Panc1 (cell line): Measurements from ENCODE around the gene CD300LF. TPM values are rescaled to one million over a fixed set of nuclear protein-coding genes. Genes with fewer than 3 reads are reported as not detected.

Source experiments
- ATAC-seq: fragments of 200-7000 bp; cut with Tn5 transposase; 2 replicates; pipeline ENCODE4 v1.9.1; 2020; ENCODE audit warnings: mild to moderate bottlenecking, moderate library complexity
- BruUV-seq: library from RNA; stranded (reverse); fragments of 400-500 nt; replicated peaks from 2 replicates; lab custom pipeline; 2021; lab: Mats Ljungman, UMichigan
- CTCF ChIA-PET: fragments of 300-600 bp; sonication (Branson Sonifier 250); formaldehyde crosslinking; loops from one replicate; lab custom pipeline; 2022; ENCODE audit warnings: antibody characterized with exemption; lab: Charles Lee
- POLR2A ChIA-PET: fragments of 300-600 bp; sonication (Branson Sonifier 250); formaldehyde crosslinking; loops from one replicate; lab custom pipeline; 2022; ENCODE audit warnings: antibody characterized with exemption; lab: Charles Lee
- DNase-seq: peaks from one replicate; pipeline ENCODE4 v3.0.0-alpha.2; 2010; ENCODE audit warnings: low read depth, low spot score
- H3K27ac ChIP-seq: 2 replicates; pipeline ENCODE4 v1.5.1; 2011; ENCODE audit warnings: mild to moderate bottlenecking, low read length, inconsistent platforms
- H3K27me3 ChIP-seq: fragments of 200-500 bp; sonication (Bioruptor generic); 2 replicates; pipeline ENCODE4 v1.6.0; 2014; ENCODE audit warnings: low read length, inconsistent platforms; ENCODE audit not compliant: control insufficient read depth, insufficient read depth
- H3K36me3 ChIP-seq: fragments of 200-500 bp; sonication (Bioruptor generic); 2 replicates; pipeline ENCODE4 v1.5.1; 2014; ENCODE audit warnings: inconsistent platforms, mild to moderate bottlenecking, low read length, moderate library complexity; ENCODE audit not compliant: control insufficient read depth, insufficient read depth
- H3K4me1 ChIP-seq: 2 replicates; pipeline ENCODE4 v1.5.1; 2011; ENCODE audit warnings: inconsistent platforms, mild to moderate bottlenecking, low read length, moderate library complexity; ENCODE audit not compliant: control insufficient read depth, insufficient read depth
- H3K4me3 ChIP-seq, 2 experiments: 2 replicates each; pipeline ENCODE4 v1.5.1; 2011 to 2012; ENCODE audit warnings: low read depth in 2 of 2, low read length in 2 of 2, mild to moderate bottlenecking in 2 of 2, inconsistent platforms in 1 of 2, moderate library complexity in 1 of 2
- H3K9me3 ChIP-seq: fragments of 200-500 bp; sonication (Bioruptor generic); 2 replicates; pipeline ENCODE4 v1.5.1; 2014; ENCODE audit warnings: low read depth, mild to moderate bottlenecking, inconsistent platforms, low read length, moderate library complexity; ENCODE audit not compliant: control insufficient read depth, insufficient read depth
- CTCF ChIP-seq: fragments of 450-650 bp; IDR thresholded peaks from 2 replicates; pipeline ENCODE4 v1.5.1; 2017; ENCODE audit warnings: mild to moderate bottlenecking
- POLR2AphosphoS5 ChIP-seq: IDR thresholded peaks from 2 replicates; pipeline ENCODE4 v1.6.1; 2012; ENCODE audit warnings: mild to moderate bottlenecking, low read depth, low read length, moderate library complexity
- SIN3A ChIP-seq: IDR thresholded peaks from 2 replicates; pipeline ENCODE4 v1.6.1; 2012; ENCODE audit warnings: low read depth, mild to moderate bottlenecking, low read length, moderate library complexity, borderline replicate concordance; ENCODE audit not compliant: insufficient read depth
- TCF7L2 ChIP-seq: IDR thresholded peaks from 2 replicates; pipeline ENCODE4 v1.6.1; 2011; ENCODE audit warnings: mild to moderate bottlenecking, low read depth, low read length, inconsistent platforms
- in situ Hi-C: cut with HindIII; loops from 2 replicates; pipeline ENCODE4 v1.10.0; 2016; ENCODE audit warnings: low sequenced_read_pairs, low pct_unique_long_range_greater_than_20kb
- intact Hi-C: fragments of 100-400 bp; cut with micrococcal nuclease; formaldehyde crosslinking; loops from one replicate; pipeline ENCODE4 v1.10.0; 2022; ENCODE audit not compliant: unreplicated experiment
- total RNA-seq: library from RNA; stranded (reverse); gene quantifications from one replicate; pipeline ENCODE4 v1.2.1, GENCODE V29; 2021; ENCODE audit not compliant: unreplicated experiment
- TF ChIP-seq, protein P1 (sequence below), 2 experiments: IDR thresholded peaks; 2 replicates each; pipeline ENCODE4 v1.6.1; 2011 to 2012; ENCODE audit warnings: low read depth in 2 of 2, control low read depth in 1 of 2, low read length in 1 of 2, mild to moderate bottlenecking in 1 of 2, moderate library complexity in 1 of 2; ENCODE audit not compliant: insufficient read depth in 1 of 2

The CD300LF gene
- total RNA-seq, 1 experiment from 2014 or later, result not detected

DNA sequence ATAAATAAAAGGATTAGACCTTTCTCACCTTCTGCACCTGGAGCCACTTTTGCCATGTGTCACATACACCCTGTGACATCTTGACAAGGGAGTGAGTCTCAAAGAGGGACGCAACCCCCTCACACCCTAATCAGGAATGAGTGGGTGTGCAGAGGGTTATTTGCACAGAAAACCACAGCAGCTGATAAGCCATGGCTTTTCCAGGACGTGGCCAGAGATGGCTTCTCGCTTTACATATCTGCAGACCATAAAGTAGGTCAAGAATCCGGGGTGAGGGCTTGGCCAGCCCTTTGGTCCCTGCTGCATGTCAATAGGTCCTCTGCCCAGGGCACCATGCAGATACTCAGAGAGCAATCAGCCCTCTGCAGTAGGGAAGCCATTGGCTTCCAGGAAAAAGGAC, 2.4 kb upstream of the CD300LF start:
- POLR2A ChIA-PET, result no interaction called here
- CTCF ChIA-PET, result interaction anchor here (1.0 kb wide), 1 partner anchor 23 kb away, joined by 3 read pairs; no protein-coding TSS in a partner anchor

GRCh38 chr17:74713171-74713755, 540 bp upstream of the CD300LF start:
- no peak overlapping the region for H3K4me3 ChIP-seq
- in situ Hi-C loops (no loop called here), intact Hi-C loops (no loop called here)
- CTCF ChIA-PET, result interaction anchor here (0.7 kb wide), 1 partner anchor 66 kb away, joined by 3 read pairs; no protein-coding TSS in a partner anchor
- no peak for DNase-seq
- POLR2A ChIA-PET, result no interaction called here
- no peaks in the 10 kb centered on the region for H3K36me3 ChIP-seq
- BruUV-seq, result no TSS peak
- no peaks in the 10 kb centered on the region for H3K4me1 ChIP-seq
- no peaks in the 10 kb centered on the region for H3K27me3 ChIP-seq
- no peak for ATAC-seq
- no peak for TF ChIP-seq SIN3A
- no peak for TF ChIP-seq TCF7L2
- TF ChIP-seq CTCF, result no peak
- no peaks in the 10 kb centered on the region for H3K9me3 ChIP-seq
- no peak overlapping the region for H3K27ac ChIP-seq

More for the DNA sequence above, 2.4 kb upstream of the CD300LF start:
- no peak overlapping the region for H3K4me3 ChIP-seq
- DNase-seq (no peak), ATAC-seq (peak; percentile 74)
- in situ Hi-C loops (no loop called here), intact Hi-C loops (no loop called here)
- no peak for TF ChIP-seq POLR2AphosphoS5
- peak; percentile 58 for TF ChIP-seq TCF7L2
- no peaks in the 10 kb centered on the region for H3K36me3 ChIP-seq
- H3K9me3 ChIP-seq, result no peaks in the 10 kb centered on the region
- 0 out of 2 replicates have a peak, but pooled peaks cover 3% of the 10 kb centered on the region for H3K27me3 ChIP-seq
- no peak overlapping the region for H3K27ac ChIP-seq
- H3K4me1 ChIP-seq, result no peaks in the 10 kb centered on the region
- BruUV-seq, result no TSS peak

- in situ Hi-C loops, result no loop called here
Measured at GRCh38 chr17:74712301-74712700, 422 bp downstream of the CD300LF start.

More at GRCh38 chr17:74712301-74712700, 422 bp downstream of the CD300LF start:
- BruUV-seq, result no TSS peak
- CTCF ChIA-PET, result no interaction called here
- POLR2A ChIA-PET, result no interaction called here
- Histone ChIP-seq H3K4me3 (no peak overlapping the region), H3K9me3 (no peaks in the 10 kb centered on the region), H3K27ac (no peak overlapping the region), H3K27me3 (no peaks in the 10 kb centered on the region), H3K4me1 (no peaks in the 10 kb centered on the region), H3K36me3 (no peaks in the 10 kb centered on the region)
- intact Hi-C loops, result no loop called here
- TF ChIP-seq, protein P1, sequence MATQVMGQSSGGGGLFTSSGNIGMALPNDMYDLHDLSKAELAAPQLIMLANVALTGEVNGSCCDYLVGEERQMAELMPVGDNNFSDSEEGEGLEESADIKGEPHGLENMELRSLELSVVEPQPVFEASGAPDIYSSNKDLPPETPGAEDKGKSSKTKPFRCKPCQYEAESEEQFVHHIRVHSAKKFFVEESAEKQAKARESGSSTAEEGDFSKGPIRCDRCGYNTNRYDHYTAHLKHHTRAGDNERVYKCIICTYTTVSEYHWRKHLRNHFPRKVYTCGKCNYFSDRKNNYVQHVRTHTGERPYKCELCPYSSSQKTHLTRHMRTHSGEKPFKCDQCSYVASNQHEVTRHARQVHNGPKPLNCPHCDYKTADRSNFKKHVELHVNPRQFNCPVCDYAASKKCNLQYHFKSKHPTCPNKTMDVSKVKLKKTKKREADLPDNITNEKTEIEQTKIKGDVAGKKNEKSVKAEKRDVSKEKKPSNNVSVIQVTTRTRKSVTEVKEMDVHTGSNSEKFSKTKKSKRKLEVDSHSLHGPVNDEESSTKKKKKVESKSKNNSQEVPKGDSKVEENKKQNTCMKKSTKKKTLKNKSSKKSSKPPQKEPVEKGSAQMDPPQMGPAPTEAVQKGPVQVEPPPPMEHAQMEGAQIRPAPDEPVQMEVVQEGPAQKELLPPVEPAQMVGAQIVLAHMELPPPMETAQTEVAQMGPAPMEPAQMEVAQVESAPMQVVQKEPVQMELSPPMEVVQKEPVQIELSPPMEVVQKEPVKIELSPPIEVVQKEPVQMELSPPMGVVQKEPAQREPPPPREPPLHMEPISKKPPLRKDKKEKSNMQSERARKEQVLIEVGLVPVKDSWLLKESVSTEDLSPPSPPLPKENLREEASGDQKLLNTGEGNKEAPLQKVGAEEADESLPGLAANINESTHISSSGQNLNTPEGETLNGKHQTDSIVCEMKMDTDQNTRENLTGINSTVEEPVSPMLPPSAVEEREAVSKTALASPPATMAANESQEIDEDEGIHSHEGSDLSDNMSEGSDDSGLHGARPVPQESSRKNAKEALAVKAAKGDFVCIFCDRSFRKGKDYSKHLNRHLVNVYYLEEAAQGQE (IDR thresholded peaks at IDR 0.05; ENCODE audit: insufficient read depth in 1 of 2, low read depth in 2 of 2, low read length in 1 of 2), result no peak
- no peak for TF ChIP-seq TCF7L2
- no peak for TF ChIP-seq SIN3A
- TF ChIP-seq POLR2AphosphoS5, result no peak
- no peak for TF ChIP-seq CTCF
- no peak for ATAC-seq
- DNase-seq, result no peak
